ENCODE measurements around the gene RCOR3. TPM values are rescaled to one million over a fixed set of nuclear protein-coding genes. Genes with fewer than 3 reads are reported as not detected.

The RCOR3 gene
- total and polyA plus RNA-seq, 10 of the 15 experiments (the other 5 are each of a cell fraction or from before 2014, with no cell fraction given): 8.0 to 55.0 (median 25.1) TPM

GRCh38 chr1:211326140-211326527, 67.0 kb downstream of the RCOR3 start:
- FAIRE-seq (no peak), ATAC-seq (no peak), DNase-seq (ENCODE audit: low read depth, low spot score) (no peak)
- H3K27ac ChIP-seq (ENCODE audit: control insufficient read depth, insufficient read depth): peak overlapping the region; percentile 81
- WGBS (ENCODE audit: insufficient coverage, insufficient replicate concordance, low lambda C conversion rate, missing lambda C conversion rate): 68% methylated on average over 8 of the region's 8 CpGs
- no peaks in the 10 kb centered on the region for H4K20me1 ChIP-seq (ENCODE audit: control insufficient read depth, insufficient read depth)
- H3K4me3 ChIP-seq: peak overlapping the region; percentile 68; the same call in 1 of the 2 replicates
- POLR2A ChIA-PET: interaction anchor here (1.2 kb wide), 1 partner anchor 41 kb away, joined by 5 read pairs; no protein-coding TSS in a partner anchor
- H2AFZ ChIP-seq (ENCODE audit: control insufficient read depth, low read depth, low read length): peak overlapping the region; percentile 96
- 0 out of 4 replicates have a peak, but pooled peaks cover 0 to 4% of the 10 kb centered on the region in 2 experiments for H3K36me3 ChIP-seq (ENCODE audit: control insufficient read depth in 2 of 2, insufficient read depth in 2 of 2, low read length in 1 of 2)
- TF ChIP-seq, protein P1, sequence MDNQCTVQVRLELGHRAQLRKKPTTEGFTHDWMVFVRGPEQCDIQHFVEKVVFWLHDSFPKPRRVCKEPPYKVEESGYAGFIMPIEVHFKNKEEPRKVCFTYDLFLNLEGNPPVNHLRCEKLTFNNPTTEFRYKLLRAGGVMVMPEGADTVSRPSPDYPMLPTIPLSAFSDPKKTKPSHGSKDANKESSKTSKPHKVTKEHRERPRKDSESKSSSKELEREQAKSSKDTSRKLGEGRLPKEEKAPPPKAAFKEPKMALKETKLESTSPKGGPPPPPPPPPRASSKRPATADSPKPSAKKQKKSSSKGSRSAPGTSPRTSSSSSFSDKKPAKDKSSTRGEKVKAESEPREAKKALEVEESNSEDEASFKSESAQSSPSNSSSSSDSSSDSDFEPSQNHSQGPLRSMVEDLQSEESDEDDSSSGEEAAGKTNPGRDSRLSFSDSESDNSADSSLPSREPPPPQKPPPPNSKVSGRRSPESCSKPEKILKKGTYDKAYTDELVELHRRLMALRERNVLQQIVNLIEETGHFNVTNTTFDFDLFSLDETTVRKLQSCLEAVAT (IDR thresholded peaks at IDR 0.05): peak; percentile 54
- TF ChIP-seq, protein P2, sequence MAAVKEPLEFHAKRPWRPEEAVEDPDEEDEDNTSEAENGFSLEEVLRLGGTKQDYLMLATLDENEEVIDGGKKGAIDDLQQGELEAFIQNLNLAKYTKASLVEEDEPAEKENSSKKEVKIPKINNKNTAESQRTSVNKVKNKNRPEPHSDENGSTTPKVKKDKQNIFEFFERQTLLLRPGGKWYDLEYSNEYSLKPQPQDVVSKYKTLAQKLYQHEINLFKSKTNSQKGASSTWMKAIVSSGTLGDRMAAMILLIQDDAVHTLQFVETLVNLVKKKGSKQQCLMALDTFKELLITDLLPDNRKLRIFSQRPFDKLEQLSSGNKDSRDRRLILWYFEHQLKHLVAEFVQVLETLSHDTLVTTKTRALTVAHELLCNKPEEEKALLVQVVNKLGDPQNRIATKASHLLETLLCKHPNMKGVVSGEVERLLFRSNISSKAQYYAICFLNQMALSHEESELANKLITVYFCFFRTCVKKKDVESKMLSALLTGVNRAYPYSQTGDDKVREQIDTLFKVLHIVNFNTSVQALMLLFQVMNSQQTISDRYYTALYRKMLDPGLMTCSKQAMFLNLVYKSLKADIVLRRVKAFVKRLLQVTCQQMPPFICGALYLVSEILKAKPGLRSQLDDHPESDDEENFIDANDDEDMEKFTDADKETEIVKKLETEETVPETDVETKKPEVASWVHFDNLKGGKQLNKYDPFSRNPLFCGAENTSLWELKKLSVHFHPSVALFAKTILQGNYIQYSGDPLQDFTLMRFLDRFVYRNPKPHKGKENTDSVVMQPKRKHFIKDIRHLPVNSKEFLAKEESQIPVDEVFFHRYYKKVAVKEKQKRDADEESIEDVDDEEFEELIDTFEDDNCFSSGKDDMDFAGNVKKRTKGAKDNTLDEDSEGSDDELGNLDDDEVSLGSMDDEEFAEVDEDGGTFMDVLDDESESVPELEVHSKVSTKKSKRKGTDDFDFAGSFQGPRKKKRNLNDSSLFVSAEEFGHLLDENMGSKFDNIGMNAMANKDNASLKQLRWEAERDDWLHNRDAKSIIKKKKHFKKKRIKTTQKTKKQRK (IDR thresholded peaks at IDR 0.05; ENCODE audit: low read depth, low read length): no peak
- TF ChIP-seq EED (IDR thresholded peaks at IDR 0.05; ENCODE audit: low read depth) (0 out of 2 replicates have a peak, but pooled peaks have one; percentile 14), NBN (IDR thresholded peaks at IDR 0.05) (0 out of 2 replicates have a peak, but pooled peaks have one; percentile 27), RELB (IDR thresholded peaks at IDR 0.05; ENCODE audit: low read depth) (0 out of 2 replicates have a peak, but pooled peaks have one; percentile 19)
- TF ChIP-seq, protein P3, sequence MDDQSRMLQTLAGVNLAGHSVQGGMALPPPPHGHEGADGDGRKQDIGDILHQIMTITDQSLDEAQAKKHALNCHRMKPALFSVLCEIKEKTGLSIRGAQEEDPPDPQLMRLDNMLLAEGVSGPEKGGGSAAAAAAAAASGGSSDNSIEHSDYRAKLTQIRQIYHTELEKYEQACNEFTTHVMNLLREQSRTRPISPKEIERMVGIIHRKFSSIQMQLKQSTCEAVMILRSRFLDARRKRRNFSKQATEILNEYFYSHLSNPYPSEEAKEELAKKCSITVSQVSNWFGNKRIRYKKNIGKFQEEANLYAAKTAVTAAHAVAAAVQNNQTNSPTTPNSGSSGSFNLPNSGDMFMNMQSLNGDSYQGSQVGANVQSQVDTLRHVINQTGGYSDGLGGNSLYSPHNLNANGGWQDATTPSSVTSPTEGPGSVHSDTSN (IDR thresholded peaks at IDR 0.05; ENCODE audit: insufficient replicate concordance, low read depth, low read length): no peak
- in situ Hi-C loops (cut with MboI): loop anchor here (10.0 kb wide), 1 partner anchor 189 kb away; no protein-coding TSS in a partner anchor
- peaks cover 38% of the 10 kb centered on the region for H3K4me1 ChIP-seq (ENCODE audit: control insufficient read depth, insufficient read depth, low read length)
- BruUV-seq (replicated peaks): no TSS peak
- intact Hi-C loops (cut with micrococcal nuclease; ENCODE audit: unreplicated experiment): loop anchor here (2.0 to 5.0 kb wide), 3 partner anchors 57 to 251 kb away; partner anchors contain the start of genes RCOR3 and SLC30A1
- peak overlapping the region; percentile 98 for H3K4me2 ChIP-seq (ENCODE audit: control insufficient read depth, insufficient read depth)
- RAD21 ChIA-PET (ENCODE audit: unreplicated experiment): interaction anchor here (0.8 to 1.0 kb wide), 5 partner anchors 9 to 150 kb away, joined by 3 to 4 read pairs (median 3); no protein-coding TSS in a partner anchor
- no peaks in the 10 kb centered on the region for H3K27me3 ChIP-seq (replicated peaks in 1 of 2; ENCODE audit: control insufficient read depth in 2 of 2, insufficient read depth in 2 of 2, low read length in 1 of 2)
- H3K9me3 ChIP-seq (replicated peaks; ENCODE audit: control insufficient read depth, insufficient read depth, low read length): no peaks in the 10 kb centered on the region
- SMC1A ChIA-PET (ENCODE audit: uncharacterized antibody, unreplicated experiment): interaction anchor here (0.9 to 1.9 kb wide), 6 partner anchors 9 to 187 kb away, joined by 3 to 12 read pairs (median 4); no protein-coding TSS in a partner anchor
- H3K9ac ChIP-seq (ENCODE audit: control insufficient read depth, insufficient read depth, low read length): peak overlapping the region; percentile 83
- CTCF ChIA-PET: interaction anchor here (0.8 to 11.0 kb wide), 10 partner anchors 9 to 326 kb away, joined by 3 to 99 read pairs (median 8); no protein-coding TSS in a partner anchor
- H3K79me2 ChIP-seq (ENCODE audit: control insufficient read depth, insufficient read depth, low read length): peaks cover 53% of the 10 kb centered on the region

All from GM12878 (cell line).